IMR-90 (cell line): Measurements from ENCODE around the gene BLTP3B.

Experiments
- CTCF ChIP-seq: conservative IDR thresholded peaks from 2 replicates; pipeline ENCODE4 v1.5.1; 2012; ENCODE audit warnings: mild to moderate bottlenecking, low read depth, low read length, improper control_type of control experiment
- FOS ChIP-seq: fragments of 150-350 bp; IDR thresholded peaks from 2 replicates; pipeline ENCODE4 v1.6.1; 2016; ENCODE audit warnings: low read depth, low read length
- MAFK ChIP-seq: IDR thresholded peaks from 2 replicates; pipeline ENCODE4 v1.6.1; 2012; ENCODE audit warnings: low read depth, low read length, improper control_type of control experiment
- MAZ ChIP-seq: IDR thresholded peaks from 2 replicates; pipeline ENCODE4 v1.6.1; 2012; ENCODE audit warnings: low read depth, mild to moderate bottlenecking, low read length, improper control_type of control experiment, moderate library complexity, borderline replicate concordance
- POLR2A ChIP-seq: IDR thresholded peaks from 2 replicates; pipeline ENCODE4 v1.6.1; 2012; ENCODE audit warnings: mild to moderate bottlenecking, low read depth, low read length
- RAD21 ChIP-seq: IDR thresholded peaks from 2 replicates; pipeline ENCODE4 v1.6.1; 2012; ENCODE audit warnings: low read length, improper control_type of control experiment
- RFX5 ChIP-seq: IDR thresholded peaks from 2 replicates; pipeline ENCODE4 v1.8.0; 2012; ENCODE audit warnings: low read depth, mild to moderate bottlenecking, low read length, moderate library complexity
- SMC3 ChIP-seq: fragments of 150-350 bp; IDR thresholded peaks from 2 replicates; pipeline ENCODE4 v1.6.1; 2016; ENCODE audit warnings: low read depth, mild to moderate bottlenecking, antibody characterized with exemption, low read length, moderate library complexity

GRCh38 chr12:100187857-100188519 lies 45.3 kb upstream of the BLTP3B start:
- TF ChIP-seq CTCF = no peak
- no peak for TF ChIP-seq RFX5
- TF ChIP-seq FOS = no peak
- no peak for TF ChIP-seq MAZ
- TF ChIP-seq MAFK = no peak
- TF ChIP-seq POLR2A = no peak
- no peak for TF ChIP-seq RAD21
- TF ChIP-seq SMC3 = no peak
